ENCODE data around the gene RALY. TPM values are rescaled to one million over a fixed set of nuclear protein-coding genes. Genes with fewer than 3 reads are reported as not detected.

The RALY gene
- total RNA-seq, 1 experiment from 2014 or later = 185 TPM

GRCh38 chr20:34014878-34015277 is 21.2 kb downstream of the RALY start:
- POLR2A ChIA-PET (ENCODE audit: low non-redundant PET) = no interaction called here
- no peaks in the 10 kb centered on the region for H3K27me3 ChIP-seq (replicated peaks; ENCODE audit: insufficient read depth, low read depth, low read length, poor library complexity)
- H3K36me3 ChIP-seq (ENCODE audit: insufficient read depth, low read length, poor library complexity, severe bottlenecking) = no peaks in the 10 kb centered on the region
- H3K4me3 ChIP-seq (ENCODE audit: low read depth, low read length, poor library complexity, severe bottlenecking) = no peak overlapping the region
- H3K4me1 ChIP-seq (ENCODE audit: insufficient read depth, low read length, poor library complexity, severe bottlenecking) = no peaks in the 10 kb centered on the region
- no TSS peak for BruUV-seq (replicated peaks)
- CTCF ChIA-PET = no interaction called here
- DNase-seq (ENCODE audit: low spot score) = no peak
- peak overlapping the region; percentile 19 for H3K27ac ChIP-seq (ENCODE audit: low read depth, low read length, poor library complexity, severe bottlenecking)
- H3K9me3 ChIP-seq (ENCODE audit: low read depth, low read length, poor library complexity, severe bottlenecking) = no peaks in the 10 kb centered on the region
- TF ChIP-seq CTCF (conservative IDR thresholded peaks at IDR 0.05; ENCODE audit: low read depth, low read length) (no peak), EZH2 (IDR thresholded peaks at IDR 0.05; ENCODE audit: borderline replicate concordance, low read depth, low read length, poor library complexity, severe bottlenecking) (no peak)
- intact Hi-C loops (cut with micrococcal nuclease; ENCODE audit: unreplicated experiment) = no loop called here

- BruUV-seq (replicated peaks) = no TSS peak
- H3K27ac ChIP-seq (ENCODE audit: low read depth, low read length, poor library complexity, severe bottlenecking) = no peak overlapping the region
Observed at GRCh38 chr20:34015401-34016335, 22.0 kb downstream of the RALY start.

GRCh38 chr20:34016736-34017135 is 23.0 kb downstream of the RALY start:
- no peak overlapping the region for H3K27ac ChIP-seq (ENCODE audit: low read depth, low read length, poor library complexity, severe bottlenecking)
- no peaks in the 10 kb centered on the region for H3K4me1 ChIP-seq (ENCODE audit: insufficient read depth, low read length, poor library complexity, severe bottlenecking)
- H3K4me3 ChIP-seq (ENCODE audit: low read depth, low read length, poor library complexity, severe bottlenecking) = no peak overlapping the region
- H3K36me3 ChIP-seq (ENCODE audit: insufficient read depth, low read length, poor library complexity, severe bottlenecking) = no peaks in the 10 kb centered on the region
- DNase-seq (ENCODE audit: low spot score) = no peak
- TF ChIP-seq CTCF (conservative IDR thresholded peaks at IDR 0.05; ENCODE audit: low read depth, low read length) (no peak), EZH2 (IDR thresholded peaks at IDR 0.05; ENCODE audit: borderline replicate concordance, low read depth, low read length, poor library complexity, severe bottlenecking) (no peak)
- POLR2A ChIA-PET (ENCODE audit: low non-redundant PET) = no interaction called here
- CTCF ChIA-PET = no interaction called here
- H3K9me3 ChIP-seq (ENCODE audit: low read depth, low read length, poor library complexity, severe bottlenecking) = no peaks in the 10 kb centered on the region
- BruUV-seq (replicated peaks) = no TSS peak
- no peaks in the 10 kb centered on the region for H3K27me3 ChIP-seq (replicated peaks; ENCODE audit: insufficient read depth, low read depth, low read length, poor library complexity)
- intact Hi-C loops (cut with micrococcal nuclease; ENCODE audit: unreplicated experiment) = no loop called here

More at GRCh38 chr20:34015401-34016335, 22.0 kb downstream of the RALY start:
- Histone ChIP-seq H3K36me3 (ENCODE audit: insufficient read depth, low read length, poor library complexity, severe bottlenecking) (no peaks in the 10 kb centered on the region), H3K4me1 (ENCODE audit: insufficient read depth, low read length, poor library complexity, severe bottlenecking) (no peaks in the 10 kb centered on the region), H3K27me3 (replicated peaks; ENCODE audit: insufficient read depth, low read depth, low read length, poor library complexity) (no peaks in the 10 kb centered on the region), H3K9me3 (ENCODE audit: low read depth, low read length, poor library complexity, severe bottlenecking) (no peaks in the 10 kb centered on the region), H3K4me3 (ENCODE audit: low read depth, low read length, poor library complexity, severe bottlenecking) (no peak overlapping the region)
- POLR2A ChIA-PET (ENCODE audit: low non-redundant PET) = no interaction called here
- CTCF ChIA-PET = no interaction called here
- no peak for TF ChIP-seq EZH2 (IDR thresholded peaks at IDR 0.05; ENCODE audit: borderline replicate concordance, low read depth, low read length, poor library complexity, severe bottlenecking)
- TF ChIP-seq CTCF (conservative IDR thresholded peaks at IDR 0.05; ENCODE audit: low read depth, low read length) = no peak
- intact Hi-C loops (cut with micrococcal nuclease; ENCODE audit: unreplicated experiment) = no loop called here
- DNase-seq (ENCODE audit: low spot score) = no peak
